GM23248 (cell line): Measurements from ENCODE around the gene TMEM82. TPM values are rescaled to one million over a fixed set of nuclear protein-coding genes. Genes with fewer than 3 reads are reported as not detected.

Experiments used
- DNase-seq: peaks from one replicate; pipeline ENCODE4 v3.0.0-alpha.2; 2015
- H2AFZ ChIP-seq: fragments of 200-600 bp; sonication (generic); 2 replicates; pipeline ENCODE4 v1.6.1; 2016; ENCODE audit warnings: antibody characterized with exemption
- H3F3A ChIP-seq: fragments of 200-600 bp; sonication (generic); 2 replicates; pipeline ENCODE4 v1.6.1; 2016; ENCODE audit warnings: mild to moderate bottlenecking, antibody characterized with exemption, mixed run types; ENCODE audit not compliant: insufficient read depth
- H3K27ac ChIP-seq: fragments of 200-600 bp; sonication (generic); 2 replicates; pipeline ENCODE4 v1.5.1; 2016; ENCODE audit warnings: mild to moderate bottlenecking
- H3K27me3 ChIP-seq: fragments of 200-600 bp; sonication (generic); replicated peaks from 2 replicates; pipeline ENCODE4 v1.6.1; 2016; ENCODE audit warnings: mild to moderate bottlenecking; ENCODE audit not compliant: insufficient read depth
- H3K36me3 ChIP-seq: fragments of 200-600 bp; sonication (generic); 2 replicates; pipeline ENCODE4 v1.6.1; 2016; ENCODE audit warnings: low read depth, mild to moderate bottlenecking
- H3K4me1 ChIP-seq: fragments of 200-600 bp; sonication (generic); 2 replicates; pipeline ENCODE4 v1.6.1; 2016; ENCODE audit warnings: mild to moderate bottlenecking; ENCODE audit not compliant: insufficient read depth
- H3K4me2 ChIP-seq: fragments of 200-600 bp; sonication (generic); one replicate; pipeline ENCODE4 v1.6.1; 2016; ENCODE audit warnings: mild to moderate bottlenecking; ENCODE audit not compliant: unreplicated experiment
- H3K4me3 ChIP-seq: fragments of 200-600 bp; sonication (generic); 2 replicates; pipeline ENCODE4 v1.5.1; 2016; ENCODE audit warnings: mild to moderate bottlenecking
- H3K79me2 ChIP-seq: fragments of 200-600 bp; sonication (generic); 2 replicates; pipeline ENCODE4 v1.6.1; 2016; ENCODE audit warnings: mild to moderate bottlenecking; ENCODE audit not compliant: insufficient read depth
- H3K9ac ChIP-seq: fragments of 200-600 bp; sonication (generic); 2 replicates; pipeline ENCODE4 v1.6.1; 2016; ENCODE audit warnings: mild to moderate bottlenecking
- H3K9me2 ChIP-seq: fragments of 200-600 bp; sonication (generic); 2 replicates; pipeline ENCODE4 v1.6.1; 2016; ENCODE audit warnings: mixed run types, mild to moderate bottlenecking, moderate library complexity; ENCODE audit not compliant: insufficient read depth
- H3K9me3 ChIP-seq: fragments of 200-600 bp; sonication (generic); one replicate; pipeline ENCODE4 v1.6.1; 2017; ENCODE audit warnings: low read depth
- H4K20me1 ChIP-seq: fragments of 200-600 bp; sonication (generic); 2 replicates; pipeline ENCODE4 v1.6.0; 2016; ENCODE audit not compliant: insufficient read depth
- EZH2 ChIP-seq: fragments of 200-600 bp; sonication (generic); IDR thresholded peaks from 2 replicates; pipeline ENCODE4 v1.6.1; 2018; ENCODE audit warnings: antibody characterized with exemption, mild to moderate bottlenecking; ENCODE audit not compliant: insufficient read depth, poor library complexity, severe bottlenecking
- EZH2phosphoT487 ChIP-seq: fragments of 200-600 bp; sonication (generic); IDR thresholded peaks from 2 replicates; pipeline ENCODE4 v1.6.1; 2018; ENCODE audit warnings: antibody characterized with exemption, moderate library complexity, mild to moderate bottlenecking, low read depth; ENCODE audit not compliant: insufficient read depth
- WGBS, 2 experiments: methylation state at CpG; one replicate each; pipeline ENCODE4 v1.1.6; 2015 to 2017; ENCODE audit warnings: low lambda C conversion rate in 2 of 2, low coverage in 1 of 2; ENCODE audit errors: missing lambda C conversion rate in 2 of 2; 5-methylcytosine and 5-hydroxymethylcytosine counted together
- in situ Hi-C: fragments of 300-500 bp; cut with MboI; formaldehyde crosslinking; loops from 2 replicates; pipeline ENCODE4 v1.15.0; 2020
- polyA plus RNA-seq: library from polyadenylated mRNA; unstranded; fragments of >200 nt; fragmentation: Nextera tagmentation; extraction: Ambion mirVana; gene quantifications from 2 replicates; pipeline ENCODE4 v1.2.1, GENCODE V29; 2016
- total RNA-seq: library from RNA; depleted of rRNA; stranded (reverse); fragments of >200 nt; shearing (Covaris generic); gene quantifications from 2 replicates; pipeline ENCODE4 v1.2.3, GENCODE V29; 2014

TMEM82 gene
- total and polyA plus RNA-seq, 2 experiments from 2014 or later: not detected

DNA sequence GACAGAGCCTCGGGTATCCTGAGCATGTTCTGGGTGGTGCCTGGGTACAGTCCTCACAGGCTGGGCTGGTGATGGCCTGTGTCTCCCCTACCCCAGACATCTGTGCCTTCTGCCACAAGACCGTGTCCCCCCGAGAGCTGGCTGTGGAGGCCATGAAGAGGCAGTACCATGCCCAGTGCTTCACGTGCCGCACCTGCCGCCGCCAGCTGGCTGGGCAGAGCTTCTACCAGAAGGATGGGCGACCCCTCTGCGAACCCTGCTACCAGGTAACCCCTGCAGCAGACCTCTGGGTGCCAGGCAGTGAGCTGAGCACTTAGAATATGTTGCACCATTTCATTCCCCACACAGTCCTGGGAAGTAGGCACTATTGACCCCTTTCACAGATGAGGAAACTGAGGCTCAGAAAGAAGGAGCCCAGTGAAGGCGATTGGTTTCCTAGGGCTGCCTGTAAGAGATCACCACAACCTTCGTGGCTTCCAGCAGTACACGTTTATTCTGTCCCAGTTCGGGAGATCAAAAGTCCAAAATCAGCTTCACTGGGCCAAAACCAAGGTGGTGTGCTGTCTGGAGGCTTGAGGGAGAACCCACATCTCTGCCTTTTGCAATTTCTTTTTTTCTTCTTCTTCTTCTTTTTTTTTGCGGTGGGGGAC is 28.1 kb downstream of the TMEM82 start:
- H3K4me1 ChIP-seq: peaks cover 4% of the 10 kb centered on the region; the same call in 1 of the 2 replicates
- in situ Hi-C loops: no loop called here
- TF ChIP-seq EZH2phosphoT487: no peak
- TF ChIP-seq EZH2: no peak
- H3K27me3 ChIP-seq: no peaks in the 10 kb centered on the region
- H3K4me3 ChIP-seq: no peak overlapping the region
- no peaks in the 10 kb centered on the region for H3K79me2 ChIP-seq
- no peaks in the 10 kb centered on the region for H3K9me3 ChIP-seq
- H3K27ac ChIP-seq: no peak overlapping the region
- peaks cover 27% of the 10 kb centered on the region for H3K36me3 ChIP-seq
- no peaks in the 10 kb centered on the region for H4K20me1 ChIP-seq
- no peaks in the 10 kb centered on the region for H3F3A ChIP-seq
- no peak overlapping the region for H3K9ac ChIP-seq
- WGBS, 2 experiments: 89 to 93% methylated on average over 14 of the region's 14 CpGs
- H2AFZ ChIP-seq: no peak overlapping the region
- H3K4me2 ChIP-seq: no peak overlapping the region
- H3K9me2 ChIP-seq: no peaks in the 10 kb centered on the region
- DNase-seq: no peak

DNA sequence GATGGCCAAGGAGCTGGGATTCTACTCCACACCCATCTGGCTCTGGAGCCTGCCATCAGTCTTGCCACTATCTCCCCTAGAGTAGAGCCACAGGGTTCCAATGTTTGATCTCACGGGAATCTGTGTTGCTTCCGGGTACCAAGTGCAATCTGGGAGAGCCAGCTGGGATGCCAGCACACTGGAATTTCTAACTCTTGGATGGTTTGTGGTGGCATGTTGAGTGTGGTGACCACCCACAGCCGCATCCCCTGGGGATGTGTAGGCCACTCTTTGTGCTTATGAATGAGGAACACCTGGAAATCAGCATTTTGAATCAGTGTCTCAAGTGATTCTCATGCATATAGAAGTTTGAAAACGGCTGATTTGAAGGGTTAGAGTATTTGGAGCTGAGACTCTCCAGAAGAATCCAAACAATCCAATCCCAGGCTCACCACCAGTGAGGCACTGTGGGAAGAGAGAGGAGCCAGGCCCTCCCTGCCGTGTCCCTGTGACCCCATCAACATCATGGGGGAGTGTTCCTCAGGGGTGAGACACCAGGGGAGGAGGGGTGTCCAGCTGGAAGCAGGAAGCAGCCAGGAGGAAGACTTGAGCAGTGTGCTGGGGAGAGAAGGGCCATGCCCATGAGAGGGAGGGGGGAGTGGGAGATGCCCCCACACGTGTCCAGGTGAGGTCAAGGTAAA is 29.7 kb downstream of the TMEM82 start:
- TF ChIP-seq EZH2phosphoT487 (no peak), EZH2 (no peak)
- DNase-seq: no peak

DNA sequence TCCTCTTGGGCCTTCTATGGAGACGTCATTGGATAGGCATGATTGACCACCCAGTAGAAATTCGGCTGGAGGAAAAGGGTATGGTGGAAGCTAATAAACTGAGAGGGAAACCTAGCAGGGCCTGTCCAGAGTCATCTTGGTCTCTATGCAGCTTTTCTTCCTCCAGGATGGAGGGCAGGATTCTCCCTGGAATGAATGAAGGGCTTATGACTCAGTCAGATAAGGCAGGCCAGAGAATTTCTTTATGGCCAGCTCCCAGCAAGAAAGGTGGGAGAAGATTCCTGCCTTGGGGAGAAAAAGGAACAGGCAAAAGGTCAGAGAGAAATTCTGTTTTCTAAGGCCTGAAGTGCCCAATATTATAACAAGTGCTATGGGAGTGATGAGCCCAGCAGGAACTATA is 33.4 kb downstream of the TMEM82 start:
- H3K4me3 ChIP-seq: no peak overlapping the region
- WGBS, 2 experiments: 47 to 56% methylated on average over 2 of the region's 2 CpGs

More for the DNA sequence above, 29.7 kb downstream of the TMEM82 start:
- no peaks in the 10 kb centered on the region for H3K9me3 ChIP-seq
- no peaks in the 10 kb centered on the region for H3F3A ChIP-seq
- H3K9me2 ChIP-seq: no peaks in the 10 kb centered on the region
- no peaks in the 10 kb centered on the region for H3K27me3 ChIP-seq
- 90% methylated on average over 6 of the region's 6 CpGs for WGBS, 2 experiments
- no peak overlapping the region for H3K4me3 ChIP-seq
- H3K79me2 ChIP-seq: no peaks in the 10 kb centered on the region
- H2AFZ ChIP-seq: no peak overlapping the region
- in situ Hi-C loops: no loop called here
- no peak overlapping the region for H3K27ac ChIP-seq
- peaks cover 37% of the 10 kb centered on the region for H3K36me3 ChIP-seq
- no peak overlapping the region for H3K9ac ChIP-seq
- no peaks in the 10 kb centered on the region for H3K4me1 ChIP-seq
- no peaks in the 10 kb centered on the region for H4K20me1 ChIP-seq
- no peak overlapping the region for H3K4me2 ChIP-seq

DNA sequence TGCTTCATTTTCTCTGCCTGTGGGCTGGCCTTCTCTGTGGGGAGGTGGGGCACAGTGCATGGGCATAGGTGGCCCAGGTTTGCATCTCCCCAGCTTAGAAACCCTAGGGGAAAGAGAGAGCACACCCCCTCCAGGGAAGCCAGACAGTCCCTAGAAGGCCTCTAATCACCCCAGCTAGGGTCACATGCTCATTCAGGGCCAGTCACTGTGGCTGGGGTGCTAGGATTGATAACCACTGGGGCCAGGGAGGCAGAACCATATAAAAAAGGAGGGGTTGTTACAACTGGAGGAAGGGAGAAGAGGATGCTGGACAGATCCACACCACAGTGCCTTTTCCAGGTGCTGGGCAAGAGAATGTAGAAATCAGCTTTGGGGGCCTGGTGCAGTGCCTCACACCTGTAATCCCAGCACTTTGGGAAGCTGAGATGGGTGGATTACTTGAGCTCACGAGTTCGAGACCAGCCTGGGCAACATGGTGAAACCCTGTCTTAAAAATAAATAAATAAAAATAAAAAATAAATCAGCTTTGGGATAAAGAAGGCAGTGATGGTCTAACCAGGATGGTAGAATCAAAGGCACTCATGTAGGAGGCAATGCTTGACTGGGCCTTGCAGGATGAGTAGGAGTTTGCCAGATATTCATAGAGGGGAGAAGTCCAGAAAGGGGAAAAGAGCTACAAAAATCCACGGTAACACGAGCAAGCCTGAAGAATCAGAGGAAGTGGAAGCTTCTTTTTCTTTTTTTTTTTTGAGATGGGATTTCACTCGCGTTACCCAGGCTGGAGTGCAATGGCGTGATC is 35.8 kb downstream of the TMEM82 start:
- Histone ChIP-seq H3K27ac (no peak overlapping the region), H2AFZ (no peak overlapping the region), H4K20me1 (no peaks in the 10 kb centered on the region), H3K4me2 (no peak overlapping the region), H3K9ac (no peak overlapping the region), H3K4me3 (no peak overlapping the region), H3K27me3 (no peaks in the 10 kb centered on the region), H3K9me3 (no peaks in the 10 kb centered on the region), H3K36me3 (peaks cover 29% of the 10 kb centered on the region), H3K4me1 (no peaks in the 10 kb centered on the region), H3F3A (no peaks in the 10 kb centered on the region), H3K79me2 (no peaks in the 10 kb centered on the region), H3K9me2 (no peaks in the 10 kb centered on the region)
- in situ Hi-C loops: no loop called here
- 98 to 99% methylated on average over 6 to 7 of the region's 7 CpGs for WGBS, 2 experiments
- TF ChIP-seq EZH2 (no peak), EZH2phosphoT487 (no peak)
- DNase-seq: no peak

More for the DNA sequence above, 33.4 kb downstream of the TMEM82 start:
- Histone ChIP-seq H3K4me1 (no peaks in the 10 kb centered on the region), H2AFZ (no peak overlapping the region), H3K27ac (no peak overlapping the region), H3K36me3 (peaks cover 31% of the 10 kb centered on the region), H3K27me3 (no peaks in the 10 kb centered on the region), H3K9me3 (no peaks in the 10 kb centered on the region), H3F3A (no peaks in the 10 kb centered on the region), H3K79me2 (no peaks in the 10 kb centered on the region), H3K9me2 (no peaks in the 10 kb centered on the region), H3K4me2 (no peak overlapping the region), H4K20me1 (no peaks in the 10 kb centered on the region), H3K9ac (no peak overlapping the region)
- DNase-seq: no peak
- in situ Hi-C loops: no loop called here
- TF ChIP-seq EZH2: no peak
- TF ChIP-seq EZH2phosphoT487: no peak
